Astrocyte (in vitro differentiated cells and primary cell): ENCODE results near the gene ACSF2.

Experiments used
- CTCF ChIP-seq: IDR thresholded peaks from 2 replicates; pipeline ENCODE4 v1.5.1; 2011; ENCODE audit warnings: low read depth, mild to moderate bottlenecking, inconsistent platforms, low read length, moderate library complexity; ENCODE audit not compliant: insufficient read depth
- EZH2 ChIP-seq: IDR thresholded peaks from 2 replicates; pipeline ENCODE4 v1.6.1; 2012; ENCODE audit warnings: mild to moderate bottlenecking, low read length, inconsistent platforms; ENCODE audit not compliant: insufficient read depth

GRCh38 chr17:50474523-50474922, 48.5 kb downstream of the ACSF2 start:
- no peak for TF ChIP-seq CTCF
- no peak for TF ChIP-seq EZH2
